ENCODE data around the gene SLC4A9. TPM values are rescaled to one million over a fixed set of nuclear protein-coding genes. Genes with fewer than 3 reads are reported as not detected.

The SLC4A9 gene
- total and polyA plus RNA-seq, 2 donors (not counting 3 experiments of a cell fraction or from before 2014, with no cell fraction given): not detected

GRCh38 chr5:140391732-140392131 lies 31.7 kb downstream of the SLC4A9 start:
- TF ChIP-seq MAX (IDR thresholded peaks at IDR 0.05; ENCODE audit: insufficient read depth, insufficient read length) (no peak), GATA2 (IDR thresholded peaks at IDR 0.05; ENCODE audit: insufficient read depth, insufficient read length, low read depth, low read length) (no peak), MYC (IDR thresholded peaks at IDR 0.05; ENCODE audit: low read depth, low read length) (no peak), CTCF (IDR thresholded peaks at IDR 0.05; ENCODE audit: extremely low read depth in 1 of 2, insufficient read depth in 1 of 2, low read depth in 1 of 2, low read length in 2 of 2) (no peak), JUN (IDR thresholded peaks at IDR 0.05; ENCODE audit: borderline replicate concordance, insufficient read depth, insufficient read length, low read depth) (no peak), POLR2AphosphoS5 (IDR thresholded peaks at IDR 0.05; ENCODE audit: insufficient read depth, low read depth, low read length) (no peak), FOS (IDR thresholded peaks at IDR 0.05; ENCODE audit: borderline replicate concordance, insufficient read depth, low read length) (no peak), EZH2 (IDR thresholded peaks at IDR 0.05; ENCODE audit: borderline replicate concordance, low read depth, low read length, severe bottlenecking) (no peak), POLR2A (IDR thresholded peaks at IDR 0.05; ENCODE audit: low read depth, low read length) (no peak)
- H4K20me1 ChIP-seq (replicated peaks; ENCODE audit: control insufficient read depth, extremely low read depth, insufficient read depth, low read length): no peaks in the 10 kb centered on the region
- no peak overlapping the region for H2AFZ ChIP-seq (ENCODE audit: low read depth, low read length)
- H3K4me2 ChIP-seq (ENCODE audit: insufficient read depth, low read length): no peak overlapping the region
- no peaks in the 10 kb centered on the region for H3K4me1 ChIP-seq (ENCODE audit: control insufficient read depth, extremely low read depth, insufficient read depth, low read length)
- H3K27me3 ChIP-seq (ENCODE audit: control insufficient read depth in 2 of 2, insufficient read depth in 2 of 2, low read length in 2 of 2): no peaks in the 10 kb centered on the region
- no peak for DNase-seq (ENCODE audit: low read depth, low spot score)
- dilution Hi-C loops (cut with MboI; ENCODE audit: extremely low pct_ligation_motif_present, low sequenced_read_pairs): no loop called here
- no peak for FAIRE-seq
- intact Hi-C loops (cut with micrococcal nuclease): no loop called here
- H3K9me1 ChIP-seq (replicated peaks; ENCODE audit: control insufficient read depth, extremely low read depth, insufficient read depth, low read length): no peaks in the 10 kb centered on the region
- no peak overlapping the region for H3K9ac ChIP-seq (replicated peaks; ENCODE audit: extremely low read depth, insufficient read depth, low read length)
- H3K9me3 ChIP-seq (replicated peaks; ENCODE audit: control insufficient read depth, insufficient read depth, low read length): no peaks in the 10 kb centered on the region
- H3K79me2 ChIP-seq (ENCODE audit: control insufficient read depth, insufficient read depth, low read length): no peaks in the 10 kb centered on the region
- H3K36me3 ChIP-seq (ENCODE audit: control insufficient read depth in 2 of 2, extremely low read depth in 1 of 2, insufficient read depth in 2 of 2, low read length in 2 of 2): no peaks in the 10 kb centered on the region
- no peak overlapping the region for H3K4me3 ChIP-seq (replicated peaks in 1 of 3; ENCODE audit: insufficient read depth in 1 of 3, low read depth in 1 of 3, low read length in 3 of 3)
- H3K27ac ChIP-seq (ENCODE audit: insufficient read depth, low read depth, low read length): no peak overlapping the region
- BruUV-seq (replicated peaks): no TSS peak
- CTCF ChIA-PET: no interaction called here
- POLR2A ChIA-PET: no interaction called here
